ENCODE measurements around the gene AURKB.

AURKB gene

DNA sequence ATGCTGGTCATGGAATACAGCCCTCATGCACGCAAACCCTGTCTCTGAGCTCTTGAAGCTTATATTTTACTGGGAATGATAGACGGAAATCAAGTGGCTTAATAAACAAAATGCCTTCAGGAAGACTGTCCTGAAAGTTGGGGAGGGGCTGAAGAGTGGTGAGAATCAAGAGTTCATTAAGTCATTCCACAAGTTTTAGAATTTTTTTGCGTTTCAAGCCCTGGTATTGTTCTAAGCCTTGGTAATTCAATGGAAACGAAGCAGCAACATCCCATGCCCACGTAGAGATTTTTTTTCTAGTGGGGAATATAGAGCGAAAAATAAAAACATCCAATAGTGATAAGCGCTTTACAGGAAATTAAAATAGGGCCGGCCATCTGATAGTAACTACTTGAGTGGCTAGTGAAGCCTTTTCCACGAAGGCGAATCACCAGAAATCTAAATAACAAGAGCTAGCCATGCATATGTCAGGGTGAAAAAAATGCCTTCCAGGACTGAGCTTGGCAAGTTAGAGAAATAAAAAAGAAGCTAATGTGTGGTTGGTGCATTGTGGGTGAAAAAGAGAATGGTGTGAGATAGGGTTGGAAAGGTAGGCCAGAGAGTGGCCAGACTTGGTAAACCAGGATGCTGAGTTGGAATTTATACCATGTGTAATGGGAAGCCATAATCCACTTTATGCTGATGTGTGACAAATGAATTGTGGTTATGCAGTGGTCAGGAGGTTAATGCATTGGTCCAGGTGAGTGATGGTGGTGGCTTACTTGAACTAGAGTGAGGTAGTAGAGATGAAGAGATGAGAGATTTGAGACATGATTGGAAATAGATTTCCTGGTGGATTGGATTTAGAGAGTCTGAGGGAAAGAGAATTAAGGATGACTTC, 39.5 kb upstream of the AURKB start:
- H3K9me3 ChIP-seq (ENCODE audit: insufficient read depth, low read length) = no peaks in the 10 kb centered on the region
- H3K4me3 ChIP-seq (ENCODE audit: low read length) = peak overlapping the region; percentile 100
- H2AFZ ChIP-seq (ENCODE audit: low read depth, low read length) = no peak overlapping the region
- peaks cover 8% of the 10 kb centered on the region for H3K4me1 ChIP-seq (ENCODE audit: low read length)
- TF ChIP-seq, protein P1, sequence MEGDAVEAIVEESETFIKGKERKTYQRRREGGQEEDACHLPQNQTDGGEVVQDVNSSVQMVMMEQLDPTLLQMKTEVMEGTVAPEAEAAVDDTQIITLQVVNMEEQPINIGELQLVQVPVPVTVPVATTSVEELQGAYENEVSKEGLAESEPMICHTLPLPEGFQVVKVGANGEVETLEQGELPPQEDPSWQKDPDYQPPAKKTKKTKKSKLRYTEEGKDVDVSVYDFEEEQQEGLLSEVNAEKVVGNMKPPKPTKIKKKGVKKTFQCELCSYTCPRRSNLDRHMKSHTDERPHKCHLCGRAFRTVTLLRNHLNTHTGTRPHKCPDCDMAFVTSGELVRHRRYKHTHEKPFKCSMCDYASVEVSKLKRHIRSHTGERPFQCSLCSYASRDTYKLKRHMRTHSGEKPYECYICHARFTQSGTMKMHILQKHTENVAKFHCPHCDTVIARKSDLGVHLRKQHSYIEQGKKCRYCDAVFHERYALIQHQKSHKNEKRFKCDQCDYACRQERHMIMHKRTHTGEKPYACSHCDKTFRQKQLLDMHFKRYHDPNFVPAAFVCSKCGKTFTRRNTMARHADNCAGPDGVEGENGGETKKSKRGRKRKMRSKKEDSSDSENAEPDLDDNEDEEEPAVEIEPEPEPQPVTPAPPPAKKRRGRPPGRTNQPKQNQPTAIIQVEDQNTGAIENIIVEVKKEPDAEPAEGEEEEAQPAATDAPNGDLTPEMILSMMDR (IDR thresholded peaks at IDR 0.05; ENCODE audit: low read depth, low read length) = no peak
- no peak for TF ChIP-seq EZH2phosphoT487 (IDR thresholded peaks at IDR 0.05; ENCODE audit: low read depth)
- H3K79me2 ChIP-seq (ENCODE audit: low read length) = peaks cover 59% of the 10 kb centered on the region
- H3K36me3 ChIP-seq (replicated peaks; ENCODE audit: low read depth, low read length) = peaks cover 11% of the 10 kb centered on the region
- peak overlapping the region; percentile 99 for H3K4me2 ChIP-seq (ENCODE audit: low read length)
- H3K27me3 ChIP-seq (ENCODE audit: low read depth, low read length) = no peaks in the 10 kb centered on the region
- H3K9ac ChIP-seq (ENCODE audit: low read length) = peak overlapping the region; percentile 95
- peak overlapping the region; percentile 100 for H3K27ac ChIP-seq (ENCODE audit: low read length)
- no peaks in the 10 kb centered on the region for H4K20me1 ChIP-seq (ENCODE audit: insufficient read depth, low read length)

DNA sequence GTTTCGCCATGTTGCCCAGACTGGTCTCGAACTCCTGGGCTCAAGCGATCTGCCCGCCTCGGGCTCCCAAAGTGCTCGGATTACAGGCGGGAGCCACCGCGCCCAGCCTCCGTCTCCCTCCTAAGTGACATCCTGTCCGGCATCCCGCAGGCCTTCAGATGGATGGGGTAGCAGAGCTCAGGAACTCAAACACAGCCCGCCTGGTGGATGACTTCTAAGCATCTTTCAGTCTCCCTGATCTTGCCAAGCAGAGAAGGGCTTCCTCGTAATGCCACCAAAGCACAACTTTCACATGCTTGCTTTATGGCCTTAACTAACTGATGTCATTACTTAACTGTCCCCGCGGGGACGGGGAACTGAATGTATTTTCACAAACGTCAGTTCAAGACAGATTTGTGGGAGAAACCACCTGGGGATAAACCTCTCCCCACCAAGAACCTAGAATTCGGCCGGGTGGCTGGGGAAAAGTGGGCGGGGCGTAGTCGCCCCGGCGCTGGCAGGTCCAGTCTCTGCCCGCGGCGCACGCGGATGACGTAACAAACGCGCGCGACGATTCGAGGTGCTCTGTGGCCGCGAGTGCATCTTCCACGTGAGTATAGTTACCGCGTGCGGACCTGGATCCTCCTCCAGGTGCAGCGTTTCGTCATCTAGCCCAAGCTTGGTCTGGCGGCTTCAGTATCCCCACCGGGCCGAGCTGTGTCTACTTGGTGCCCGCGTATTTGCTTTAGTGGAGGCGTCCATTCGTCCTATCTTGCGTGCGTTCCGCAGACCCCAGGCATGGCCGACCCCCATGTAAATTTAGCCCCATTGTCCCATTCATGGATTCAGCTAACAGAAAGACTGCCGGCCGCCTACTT, 38.6 kb upstream of the AURKB start, which contains the start of gene PFAS:
Gene PFAS, plus strand, starts transcription at position 539 of the 857 bp plus-strand sequence. CDS start 4,649 bp downstream, outside the sequence.
- TF ChIP-seq, protein P1 (IDR thresholded peaks at IDR 0.05; ENCODE audit: low read depth, low read length) = no peak
- TF ChIP-seq EZH2phosphoT487 (IDR thresholded peaks at IDR 0.05; ENCODE audit: low read depth) = no peak
- Histone ChIP-seq H3K79me2 (ENCODE audit: low read length) (peaks cover 66% of the 10 kb centered on the region), H4K20me1 (ENCODE audit: insufficient read depth, low read length) (no peaks in the 10 kb centered on the region), H3K9me3 (ENCODE audit: insufficient read depth, low read length) (no peaks in the 10 kb centered on the region), H3K4me1 (ENCODE audit: low read length) (peaks cover 8% of the 10 kb centered on the region), H3K4me3 (ENCODE audit: low read length) (peak within 1 kb of the TSS; percentile 100), H3K4me2 (ENCODE audit: low read length) (peak within 1 kb of the TSS; percentile 99), H3K9ac (ENCODE audit: low read length) (peak within 1 kb of the TSS; percentile 95), H3K27me3 (ENCODE audit: low read depth, low read length) (no peaks in the 10 kb centered on the region), H2AFZ (ENCODE audit: low read depth, low read length) (no peak within 1 kb of the TSS), H3K27ac (ENCODE audit: low read length) (peak within 1 kb of the TSS; percentile 100), H3K36me3 (replicated peaks; ENCODE audit: low read depth, low read length) (peaks cover 10% of the 10 kb centered on the region)

DNA sequence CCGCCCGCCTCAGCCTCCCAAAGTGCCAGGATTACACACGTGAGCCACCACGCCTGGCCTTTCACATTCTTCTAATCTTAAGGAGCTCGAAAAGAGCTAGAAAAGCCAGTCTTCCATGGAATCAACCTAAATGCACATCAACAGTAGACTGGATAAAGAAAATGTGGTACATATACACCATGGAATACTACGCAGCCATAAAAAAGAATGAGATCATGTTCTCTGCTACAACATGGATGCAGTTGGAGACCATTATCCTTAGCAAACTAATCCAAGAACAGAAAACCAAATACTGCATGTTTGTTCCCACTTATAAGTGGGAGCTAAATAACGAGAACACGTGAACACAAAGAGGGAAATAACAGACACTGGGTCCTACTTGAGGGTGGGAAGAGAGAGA, 34.4 kb upstream of the AURKB start:
- Histone ChIP-seq H3K36me3 (replicated peaks; ENCODE audit: low read depth, low read length) (peaks cover 8% of the 10 kb centered on the region), H3K4me3 (ENCODE audit: low read length) (no peak overlapping the region), H2AFZ (ENCODE audit: low read depth, low read length) (no peak overlapping the region), H3K79me2 (ENCODE audit: low read length) (peaks cover 36% of the 10 kb centered on the region), H3K9ac (ENCODE audit: low read length) (no peak overlapping the region), H3K4me1 (ENCODE audit: low read length) (no peaks in the 10 kb centered on the region), H3K4me2 (ENCODE audit: low read length) (no peak overlapping the region), H3K27me3 (ENCODE audit: low read depth, low read length) (no peaks in the 10 kb centered on the region), H3K27ac (ENCODE audit: low read length) (no peak overlapping the region), H3K9me3 (ENCODE audit: insufficient read depth, low read length) (no peaks in the 10 kb centered on the region), H4K20me1 (ENCODE audit: insufficient read depth, low read length) (no peaks in the 10 kb centered on the region)
- TF ChIP-seq, protein P1 (IDR thresholded peaks at IDR 0.05; ENCODE audit: low read depth, low read length) = no peak
- TF ChIP-seq EZH2phosphoT487 (IDR thresholded peaks at IDR 0.05; ENCODE audit: low read depth) = no peak

DNA sequence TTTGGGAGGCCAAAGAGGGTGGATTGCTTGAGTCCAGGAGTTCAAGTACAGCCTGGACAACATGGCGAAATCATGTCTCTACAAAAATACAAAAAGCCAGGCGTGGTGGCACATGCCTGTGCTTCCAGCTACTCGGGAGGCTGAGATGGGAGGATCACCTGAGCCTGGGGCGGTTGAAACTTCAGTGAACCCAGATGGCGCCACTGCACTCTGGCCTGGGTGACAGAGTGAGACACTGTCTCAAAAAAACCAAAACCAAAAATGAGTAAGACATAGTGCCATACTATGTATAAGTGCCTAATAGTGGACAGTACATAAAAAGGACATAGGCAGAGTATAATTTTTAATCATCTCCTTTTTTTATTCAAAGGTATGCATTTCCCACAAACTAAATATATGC, 33.5 kb upstream of the AURKB start:
- TF ChIP-seq, protein P1 (IDR thresholded peaks at IDR 0.05; ENCODE audit: low read depth, low read length) = no peak
- TF ChIP-seq EZH2phosphoT487 (IDR thresholded peaks at IDR 0.05; ENCODE audit: low read depth) = no peak
- peaks cover 30% of the 10 kb centered on the region for H3K79me2 ChIP-seq (ENCODE audit: low read length)
- H3K36me3 ChIP-seq (replicated peaks; ENCODE audit: low read depth, low read length) = peaks cover 11% of the 10 kb centered on the region
- H3K9ac ChIP-seq (ENCODE audit: low read length) = no peak overlapping the region
- H3K4me1 ChIP-seq (ENCODE audit: low read length) = no peaks in the 10 kb centered on the region
- H3K9me3 ChIP-seq (ENCODE audit: insufficient read depth, low read length) = no peaks in the 10 kb centered on the region
- H3K4me2 ChIP-seq (ENCODE audit: low read length) = no peak overlapping the region
- H4K20me1 ChIP-seq (ENCODE audit: insufficient read depth, low read length) = no peaks in the 10 kb centered on the region
- H3K27me3 ChIP-seq (ENCODE audit: low read depth, low read length) = no peaks in the 10 kb centered on the region
- H3K4me3 ChIP-seq (ENCODE audit: low read length) = no peak overlapping the region
- H2AFZ ChIP-seq (ENCODE audit: low read depth, low read length) = no peak overlapping the region
- no peak overlapping the region for H3K27ac ChIP-seq (ENCODE audit: low read length)
